Activated CD4-positive, alpha-beta T cell treated with anti-CD3 and anti-CD28 coated beads, Interleukin-2, amount 10 ng/mL, durations not matched to agents 7 days and 5 days (primary cell): ENCODE results near the gene RIOK3. TPM values are rescaled to one million over a fixed set of nuclear protein-coding genes. Genes with fewer than 3 reads are reported as not detected.

Source experiments
- CTCF ChIA-PET: fragments of 350-600 bp; sonication (Branson Sonifier 250); formaldehyde crosslinking; loops from one replicate; lab custom pipeline; 2021; ENCODE audit warnings: antibody characterized with exemption; lab: Charles Lee
- POLR2A ChIA-PET: fragments of 350-600 bp; sonication (Branson Sonifier 250); formaldehyde crosslinking; loops from one replicate; lab custom pipeline; 2021; ENCODE audit warnings: antibody characterized with exemption; lab: Charles Lee
- DNase-seq: peaks from one replicate; pipeline ENCODE4 v3.0.0-alpha.2; 2020
- H3K27ac Mint-ChIP-seq: one replicate; pipeline ENCODE4 v1.8.0; 2021; ENCODE audit warnings: mild to moderate bottlenecking, moderate library complexity, mixed read lengths
- H3K27me3 Mint-ChIP-seq: one replicate; pipeline ENCODE4 v1.8.0; 2021; ENCODE audit warnings: mixed read lengths
- H3K36me3 Mint-ChIP-seq: one replicate; pipeline ENCODE4 v1.8.0; 2021; ENCODE audit warnings: low read depth, mixed read lengths
- H3K4me1 Mint-ChIP-seq: one replicate; pipeline ENCODE4 v1.8.0; 2021; ENCODE audit warnings: mixed read lengths
- H3K4me3 Mint-ChIP-seq: one replicate; pipeline ENCODE4 v1.8.0; 2021; ENCODE audit warnings: mild to moderate bottlenecking, moderate library complexity, mixed read lengths
- H3K9me3 Mint-ChIP-seq: one replicate; pipeline ENCODE4 v1.8.0; 2021; ENCODE audit warnings: mixed read lengths
- total RNA-seq, 2 experiments: library from RNA; stranded (reverse); gene quantifications; one replicate each; pipeline ENCODE4 v1.2.3, GENCODE V29; 2021

Gene RIOK3
- total RNA-seq, 2 experiments from 2014 or later, result 55.4 to 69.3 TPM

DNA sequence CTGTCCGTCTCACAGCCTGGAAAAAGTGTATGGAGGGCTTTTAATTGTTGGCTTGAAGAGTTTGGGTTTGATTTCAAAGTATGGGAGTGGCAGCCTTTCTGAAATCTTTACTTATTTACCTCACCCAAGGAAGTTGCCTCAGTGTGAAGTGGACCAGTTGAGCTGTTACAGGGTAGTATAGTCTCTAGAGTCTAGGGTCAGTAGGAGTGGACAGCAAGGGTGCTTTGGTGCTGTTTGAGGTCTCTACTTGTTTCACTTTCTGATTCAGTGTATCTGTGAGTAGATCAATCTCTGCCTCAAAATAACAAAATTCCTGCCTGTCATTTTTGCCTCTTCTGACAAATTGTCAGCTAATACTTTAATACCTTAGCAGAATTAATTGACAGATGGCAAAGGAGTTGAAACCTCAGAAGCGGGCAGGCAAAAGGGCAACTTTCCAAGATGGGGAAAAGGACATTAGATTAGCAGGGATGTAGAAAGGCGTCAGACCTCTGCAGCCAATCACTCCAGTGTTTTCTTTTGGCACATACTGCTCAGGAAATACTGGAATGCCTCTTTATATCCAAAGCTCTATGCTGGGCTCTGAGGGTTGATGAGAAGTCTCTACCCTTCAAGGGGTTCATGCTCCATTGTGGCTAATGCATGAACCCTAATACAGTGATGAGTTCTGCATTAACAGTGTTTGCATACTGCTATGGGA is 5.9 kb downstream of the RIOK3 start:
- Mint-ChIP-seq H3K9me3 (no peaks in the 10 kb centered on the region), H3K4me3 (no peak overlapping the region), H3K36me3 (peaks cover 43% of the 10 kb centered on the region), H3K27me3 (no peaks in the 10 kb centered on the region), H3K27ac (peak overlapping the region; percentile 16), H3K4me1 (peaks cover 64% of the 10 kb centered on the region)
- CTCF ChIA-PET, result interaction anchor here (0.5 to 1.4 kb wide), 2 partner anchors 10 to 20 kb away, joined by 3 to 6 read pairs; no protein-coding TSS in a partner anchor
- no peak for DNase-seq
- POLR2A ChIA-PET, result no interaction called here

DNA sequence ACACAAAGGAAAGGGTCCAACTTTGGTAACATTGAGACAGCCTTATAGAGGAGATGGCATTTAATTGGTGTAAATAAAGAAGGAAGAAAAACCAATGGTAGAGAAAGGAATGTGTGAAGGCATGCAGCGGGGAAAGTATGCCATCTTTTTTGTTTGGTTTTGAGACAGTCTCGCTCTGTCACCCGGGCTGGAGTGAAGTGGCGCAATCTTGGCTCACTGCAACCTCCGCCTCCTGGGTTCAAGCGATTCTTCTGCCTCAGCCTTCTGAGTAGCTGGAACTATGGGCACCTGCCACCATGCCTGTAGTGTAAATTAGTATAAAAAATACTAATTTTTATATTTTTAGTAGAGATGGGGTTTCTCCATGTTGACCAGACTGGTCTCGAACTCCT is 6.4 kb downstream of the RIOK3 start:
- peaks cover 58% of the 10 kb centered on the region for H3K4me1 Mint-ChIP-seq
- CTCF ChIA-PET, result interaction anchor here (1.8 kb wide), 1 partner anchor 39 kb away, joined by 4 read pairs; no protein-coding TSS in a partner anchor
- DNase-seq, result no peak
- no peak overlapping the region for H3K27ac Mint-ChIP-seq
- H3K9me3 Mint-ChIP-seq, result no peaks in the 10 kb centered on the region
- peaks cover 43% of the 10 kb centered on the region for H3K36me3 Mint-ChIP-seq
- H3K4me3 Mint-ChIP-seq, result no peak overlapping the region
- no peaks in the 10 kb centered on the region for H3K27me3 Mint-ChIP-seq
- POLR2A ChIA-PET, result no interaction called here

DNA sequence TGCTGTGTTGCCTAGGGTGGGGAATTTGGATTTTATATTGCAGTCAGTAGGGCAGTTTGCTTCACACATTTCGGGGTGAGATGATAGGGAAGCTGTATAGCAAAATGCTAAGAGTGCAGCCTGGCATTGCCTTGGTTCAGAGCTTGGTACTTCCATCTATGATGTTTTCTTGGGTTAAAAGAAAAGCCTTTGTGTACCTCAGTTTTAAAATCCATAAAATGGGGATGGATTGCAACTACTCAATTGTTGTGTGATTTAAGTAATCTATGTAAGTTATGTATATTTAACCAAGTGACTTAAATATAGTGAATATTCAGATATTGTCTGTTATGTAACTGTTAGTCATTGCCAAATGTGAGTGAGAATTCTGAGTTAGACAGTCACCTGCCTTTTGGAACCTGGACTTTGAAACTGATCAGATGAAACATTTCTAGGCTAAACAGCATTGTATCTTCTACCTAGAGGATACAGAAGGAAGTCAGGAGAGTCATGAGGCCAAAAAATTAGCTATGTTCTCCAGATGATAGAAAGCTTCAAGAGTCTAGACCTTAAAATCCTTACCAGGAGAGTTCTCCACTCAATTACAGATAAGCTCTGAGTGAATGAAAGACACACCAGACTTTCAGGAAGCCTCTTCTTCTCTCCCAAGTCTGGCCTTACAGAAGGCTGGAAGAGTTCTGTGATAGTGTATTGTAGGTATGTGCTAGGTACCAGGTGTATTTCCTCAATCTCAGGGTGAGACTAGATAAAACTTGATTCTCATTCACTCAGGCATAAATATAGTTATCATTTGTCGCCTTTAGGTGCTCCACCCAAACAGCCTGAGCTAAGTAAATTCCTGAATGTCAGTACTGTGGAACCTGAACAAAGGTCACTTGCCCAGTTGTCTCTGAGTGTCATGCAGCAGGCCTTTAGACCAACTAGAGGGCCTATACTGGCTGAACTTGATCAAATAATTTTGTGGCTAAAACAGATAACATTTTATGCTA is 7.5 kb downstream of the RIOK3 start:
- Mint-ChIP-seq H3K4me3 (no peak overlapping the region), H3K27ac (no peak overlapping the region), H3K9me3 (no peaks in the 10 kb centered on the region)

DNA sequence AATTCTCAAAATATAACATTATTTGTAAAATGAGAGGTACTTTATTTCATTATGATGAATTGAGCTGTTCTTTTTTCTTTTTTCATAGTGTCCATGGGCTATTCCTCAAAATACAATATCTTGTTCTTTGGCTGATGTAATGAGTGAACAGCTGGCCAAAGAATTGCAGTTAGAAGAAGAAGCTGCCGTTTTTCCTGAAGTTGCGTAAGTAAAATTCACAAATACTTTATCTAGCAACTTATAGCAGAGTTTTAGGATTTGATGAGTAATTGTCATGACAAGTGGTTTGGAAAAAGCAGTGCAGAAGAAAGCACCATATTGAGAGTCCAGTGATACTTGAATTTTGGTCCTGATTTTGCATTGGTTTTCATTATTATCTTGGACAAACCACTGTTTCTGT is 9.8 kb downstream of the RIOK3 start:
- ChIA-PET POLR2A (no interaction called here), CTCF (interaction anchor here (2.5 kb wide), 1 partner anchor 9 kb away, joined by 11 read pairs; the partner anchor contains the start of gene RIOK3)
- H3K27ac Mint-ChIP-seq, result no peak overlapping the region
- H3K27me3 Mint-ChIP-seq, result no peaks in the 10 kb centered on the region
- no peak for DNase-seq
- H3K9me3 Mint-ChIP-seq, result no peaks in the 10 kb centered on the region
- H3K4me1 Mint-ChIP-seq, result peaks cover 34% of the 10 kb centered on the region
- no peak overlapping the region for H3K4me3 Mint-ChIP-seq
- H3K36me3 Mint-ChIP-seq, result peaks cover 45% of the 10 kb centered on the region

More for the DNA sequence above, 7.5 kb downstream of the RIOK3 start:
- Mint-ChIP-seq H3K4me1 (peaks cover 51% of the 10 kb centered on the region), H3K36me3 (peaks cover 44% of the 10 kb centered on the region), H3K27me3 (no peaks in the 10 kb centered on the region)
- no peak for DNase-seq
- ChIA-PET CTCF (interaction anchor here (0.7 to 1.8 kb wide), 3 partner anchors 20 to 38 kb away, joined by 3 to 4 read pairs (median 4); no protein-coding TSS in a partner anchor), POLR2A (no interaction called here)

DNA sequence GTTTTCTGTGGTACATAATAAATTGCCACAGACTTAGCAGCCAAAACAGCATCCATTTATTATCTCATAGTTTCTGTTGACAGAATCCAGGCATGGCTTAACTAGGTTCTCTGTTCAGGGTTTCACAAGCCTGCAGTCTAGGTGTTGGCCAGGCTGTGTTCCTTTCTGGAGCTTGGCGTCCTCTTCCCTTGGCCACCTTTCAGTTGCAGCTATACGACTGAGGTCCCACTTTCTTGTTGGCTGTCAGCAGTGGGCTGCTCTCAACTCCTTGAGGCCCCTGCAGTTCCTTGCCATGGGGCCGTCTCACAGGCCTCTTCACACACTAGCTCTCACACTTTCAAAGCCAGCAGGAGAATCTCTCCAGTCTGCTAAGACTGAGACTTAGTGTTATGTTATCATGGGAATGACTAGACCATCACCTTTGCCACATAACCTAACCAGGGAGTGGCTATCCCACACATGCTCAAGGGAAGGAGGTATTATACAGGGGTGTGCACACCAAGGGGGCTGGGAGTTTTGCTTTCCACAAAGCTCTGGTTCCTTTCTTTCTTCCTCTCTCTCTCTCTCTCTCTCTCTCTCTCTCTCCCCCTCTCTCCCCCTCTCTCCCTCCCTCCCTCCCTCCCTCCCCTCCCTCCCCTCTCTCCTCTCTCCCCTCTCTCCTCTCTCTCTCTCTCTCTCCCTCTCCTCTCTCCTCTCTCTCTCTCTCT is 15.8 kb downstream of the RIOK3 start:
- ChIA-PET POLR2A (no interaction called here), CTCF (interaction anchor here (1.0 kb wide), 1 partner anchor 10 kb away, joined by 4 read pairs; no protein-coding TSS in a partner anchor)
- H3K36me3 Mint-ChIP-seq, result peaks cover 37% of the 10 kb centered on the region
- H3K4me1 Mint-ChIP-seq, result no peaks in the 10 kb centered on the region
- H3K4me3 Mint-ChIP-seq, result no peak overlapping the region
- H3K9me3 Mint-ChIP-seq, result no peaks in the 10 kb centered on the region
- no peak overlapping the region for H3K27ac Mint-ChIP-seq
- H3K27me3 Mint-ChIP-seq, result no peaks in the 10 kb centered on the region
- DNase-seq, result no peak

DNA sequence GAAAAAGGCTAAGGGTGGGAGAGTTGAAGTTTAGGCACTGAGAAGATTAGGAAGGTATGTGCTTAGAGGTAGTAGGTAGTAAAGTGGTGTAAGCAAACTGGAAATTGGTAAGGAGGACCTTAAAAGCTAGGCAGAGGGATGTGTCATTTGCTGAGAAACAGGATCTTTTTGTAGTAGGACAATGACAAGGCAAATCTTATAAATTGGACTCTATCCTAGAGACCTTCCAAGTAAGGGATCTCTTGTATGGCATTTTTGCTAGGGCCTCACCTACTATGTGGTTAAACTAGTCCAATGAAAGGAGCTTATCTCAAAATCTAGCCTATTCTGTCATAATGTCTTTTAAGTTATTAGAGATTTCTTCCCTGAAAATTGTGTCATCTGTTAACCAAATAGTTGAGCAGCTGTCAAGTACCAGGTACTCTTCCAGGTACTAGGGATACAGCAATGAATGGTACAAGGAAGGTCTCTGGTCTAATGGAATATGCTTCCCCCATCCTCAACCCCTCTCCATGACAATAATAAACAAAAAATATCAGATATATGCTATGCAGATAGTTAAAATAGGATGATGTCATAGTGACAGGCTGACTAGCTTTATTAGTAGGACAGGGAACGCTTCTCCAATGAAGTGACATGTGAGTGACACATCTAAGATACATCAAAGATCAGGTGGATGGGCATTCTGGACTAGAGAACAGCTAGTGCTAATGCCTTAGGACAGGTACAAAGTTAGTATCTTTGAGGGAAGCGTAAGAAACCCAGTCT is 17.7 kb downstream of the RIOK3 start:
- ChIA-PET CTCF (interaction anchor here (0.6 to 1.4 kb wide), 5 partner anchors 11 to 379 kb away, joined by 3 read pairs; no protein-coding TSS in a partner anchor), POLR2A (no interaction called here)
- H3K27ac Mint-ChIP-seq, result no peak overlapping the region
- DNase-seq, result no peak
- H3K4me3 Mint-ChIP-seq, result no peak overlapping the region
- H3K27me3 Mint-ChIP-seq, result no peaks in the 10 kb centered on the region
- no peaks in the 10 kb centered on the region for H3K4me1 Mint-ChIP-seq
- peaks cover 39% of the 10 kb centered on the region for H3K36me3 Mint-ChIP-seq
- H3K9me3 Mint-ChIP-seq, result no peaks in the 10 kb centered on the region

DNA sequence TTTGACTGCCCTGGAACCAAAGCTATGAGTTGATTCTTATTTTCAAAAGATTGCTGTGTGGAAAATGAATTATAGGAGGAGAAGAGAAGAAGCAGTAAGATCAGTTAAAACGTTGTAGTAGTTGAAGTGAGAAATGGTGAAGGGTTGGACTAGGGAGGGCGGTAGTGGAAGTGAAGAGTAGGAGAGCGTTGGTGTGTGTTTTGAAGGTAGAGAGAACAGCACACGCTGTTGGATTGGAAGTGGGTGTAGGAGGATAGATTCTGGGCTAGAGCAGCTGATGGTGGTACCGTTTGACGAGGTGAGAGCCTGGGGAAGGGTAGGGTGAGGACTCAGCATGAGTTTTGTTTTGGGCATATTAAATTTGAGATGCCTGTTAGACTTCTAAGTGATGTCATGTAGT is 18.4 kb downstream of the RIOK3 start:
- no peaks in the 10 kb centered on the region for H3K27me3 Mint-ChIP-seq
- no peak overlapping the region for H3K4me3 Mint-ChIP-seq

DNA sequence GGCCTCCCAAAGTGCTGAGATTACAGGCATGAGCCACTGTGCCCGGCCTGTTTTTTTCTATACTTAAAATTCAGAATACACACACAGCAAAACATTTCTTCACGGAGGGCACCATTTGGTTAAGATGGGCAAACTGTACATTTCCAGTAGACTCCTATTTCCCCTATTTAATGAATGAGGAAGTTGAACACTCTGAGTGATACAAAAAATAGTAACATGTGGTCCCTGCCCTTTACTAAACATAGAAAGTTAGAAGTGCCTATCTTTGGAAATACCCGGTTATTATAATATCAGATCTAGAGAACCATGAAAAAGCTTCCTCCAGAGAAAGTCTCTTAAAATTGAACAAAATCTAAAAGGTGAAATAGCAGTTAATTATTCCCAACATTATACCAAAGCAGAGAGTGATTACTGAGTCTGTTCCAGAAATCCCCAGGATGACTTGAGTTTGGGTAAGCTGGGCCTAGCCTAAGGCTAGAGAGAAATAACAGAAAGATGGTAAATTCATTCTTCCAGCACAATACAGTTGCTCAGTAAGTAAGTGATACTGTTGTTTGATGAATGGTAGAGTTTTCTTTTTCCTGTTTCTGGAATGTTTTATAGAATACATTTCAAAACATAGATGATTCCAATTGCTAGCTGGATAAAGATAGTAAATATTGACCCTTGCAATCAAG is 26.9 kb downstream of the RIOK3 start:
- DNase-seq, result no peak
- Mint-ChIP-seq H3K9me3 (no peaks in the 10 kb centered on the region), H3K4me1 (peaks cover 2% of the 10 kb centered on the region), H3K27ac (no peak overlapping the region), H3K27me3 (no peaks in the 10 kb centered on the region), H3K4me3 (no peak overlapping the region), H3K36me3 (peaks cover 45% of the 10 kb centered on the region)
- POLR2A ChIA-PET, result no interaction called here
- CTCF ChIA-PET, result interaction anchor here (0.5 to 1.6 kb wide), 3 partner anchors 12 to 22 kb away, joined by 3 to 5 read pairs (median 3); no protein-coding TSS in a partner anchor

More for the DNA sequence above, 18.4 kb downstream of the RIOK3 start:
- Mint-ChIP-seq H3K4me1 (no peaks in the 10 kb centered on the region), H3K27ac (no peak overlapping the region), H3K9me3 (no peaks in the 10 kb centered on the region), H3K36me3 (peaks cover 39% of the 10 kb centered on the region)
- no peak for DNase-seq
- ChIA-PET POLR2A (no interaction called here), CTCF (interaction anchor here (0.5 to 1.4 kb wide), 4 partner anchors 10 to 215 kb away, joined by 3 read pairs; no protein-coding TSS in a partner anchor)

DNA sequence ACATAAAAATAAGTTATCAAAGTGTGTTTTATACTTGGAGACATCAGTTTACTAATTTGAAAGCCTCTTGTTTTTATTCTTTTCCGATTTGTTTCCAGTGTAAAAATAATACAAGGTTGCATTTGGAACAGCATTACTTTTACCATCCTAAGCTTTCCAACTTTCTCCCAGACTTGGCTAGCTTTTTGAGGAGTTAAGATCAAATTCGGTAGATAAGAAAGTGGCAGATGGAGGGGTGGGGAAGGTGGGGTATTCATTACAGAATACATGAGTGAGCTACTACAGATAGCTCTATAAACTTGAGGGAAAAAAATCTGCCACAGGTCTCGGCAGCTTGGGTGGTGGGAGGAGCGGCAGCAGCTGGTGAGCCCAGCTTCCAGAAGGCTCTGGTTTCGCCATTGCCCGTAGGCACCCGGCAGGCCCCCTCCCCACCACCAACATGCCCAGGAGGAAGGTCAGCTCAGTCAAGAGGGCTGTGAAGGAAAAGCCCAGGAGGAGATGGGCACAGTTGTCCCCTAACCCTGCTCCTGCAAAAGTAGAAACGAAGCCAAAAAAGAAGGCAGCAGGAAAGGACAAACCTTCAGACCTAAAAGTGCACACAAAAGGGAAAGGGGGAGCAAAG is 31.6 kb downstream of the RIOK3 start:
- H3K27me3 Mint-ChIP-seq, result no peaks in the 10 kb centered on the region
- POLR2A ChIA-PET, result no interaction called here
- CTCF ChIA-PET, result interaction anchor here (0.9 to 1.6 kb wide), 5 partner anchors 9 to 14 kb away, joined by 3 to 5 read pairs (median 3); no protein-coding TSS in a partner anchor
- H3K4me1 Mint-ChIP-seq, result peaks cover 19% of the 10 kb centered on the region
- H3K36me3 Mint-ChIP-seq, result peaks cover 21% of the 10 kb centered on the region
- DNase-seq, result no peak
- no peaks in the 10 kb centered on the region for H3K9me3 Mint-ChIP-seq
- no peak overlapping the region for H3K4me3 Mint-ChIP-seq
- H3K27ac Mint-ChIP-seq, result no peak overlapping the region

DNA sequence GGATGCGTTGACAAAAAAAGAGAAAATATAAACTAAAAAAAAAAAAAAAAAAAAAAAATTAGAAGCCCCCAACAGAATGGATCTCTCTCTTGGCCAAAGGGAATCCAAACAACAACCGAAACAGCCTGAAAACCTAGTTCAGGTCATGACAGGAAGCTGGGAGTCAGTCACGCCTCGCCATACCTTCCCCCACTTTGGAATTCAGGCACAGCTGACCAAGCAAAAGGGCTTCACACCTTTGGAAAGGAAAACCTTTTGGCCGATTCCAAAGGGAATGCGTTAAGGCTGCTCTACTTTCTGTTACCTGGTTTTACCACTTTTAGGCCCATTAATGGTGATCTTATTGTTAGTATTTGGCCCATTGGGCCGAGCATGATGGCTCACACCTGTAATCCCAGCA is 32.3 kb downstream of the RIOK3 start:
- no peaks in the 10 kb centered on the region for H3K27me3 Mint-ChIP-seq
- ChIA-PET POLR2A (no interaction called here), CTCF (interaction anchor here (0.6 to 2.4 kb wide), 3 partner anchors 9 to 13 kb away, joined by 3 to 6 read pairs (median 3); no protein-coding TSS in a partner anchor)
- H3K4me3 Mint-ChIP-seq, result no peak overlapping the region
- no peak overlapping the region for H3K27ac Mint-ChIP-seq
- no peak for DNase-seq
- peaks cover 19% of the 10 kb centered on the region for H3K36me3 Mint-ChIP-seq
- H3K9me3 Mint-ChIP-seq, result peaks cover 3% of the 10 kb centered on the region
- H3K4me1 Mint-ChIP-seq, result peaks cover 22% of the 10 kb centered on the region
